Measurements from ENCODE around the gene GABRA5. TPM values are rescaled to one million over a fixed set of nuclear protein-coding genes. Genes with fewer than 3 reads are reported as not detected.

Gene GABRA5
- total RNA-seq, 1 donor from 2014 or later: 0.12 TPM

DNA sequence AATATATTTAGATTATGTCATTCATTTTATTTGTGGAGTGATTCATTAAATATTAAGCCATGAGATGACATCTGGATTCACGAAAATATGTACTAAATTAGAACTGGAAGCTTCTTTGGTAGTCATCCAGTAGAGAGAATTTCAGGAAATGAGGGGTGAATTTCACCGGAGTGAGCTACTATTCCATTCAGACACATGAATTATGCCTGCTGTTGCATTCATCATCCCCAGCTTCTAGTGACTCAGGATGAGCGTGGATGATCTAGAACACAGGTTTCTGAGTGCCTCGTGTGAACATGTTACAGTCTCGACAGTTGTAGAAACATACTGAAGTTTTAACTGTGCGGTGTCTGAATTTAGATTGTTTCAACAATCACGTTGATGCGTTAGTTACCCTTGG, 61.2 kb downstream of the GABRA5 start:
- DNase-seq (ENCODE audit: low spot score): no peak

GRCh38 chr15:26929588-26929987, 62.7 kb downstream of the GABRA5 start:
- no peak for DNase-seq (ENCODE audit: low spot score)

GRCh38 chr15:26934848-26935247, 68.0 kb downstream of the GABRA5 start:
- DNase-seq (ENCODE audit: low spot score): no peak

- DNase-seq (ENCODE audit: low spot score): no peak
These were observed 68.5 kb downstream of the GABRA5 start for GRCh38 chr15:26935322-26935721.

- no peak for DNase-seq (ENCODE audit: low spot score)
These were observed 69.6 kb downstream of the GABRA5 start for GRCh38 chr15:26936502-26936901.

- DNase-seq (ENCODE audit: low spot score): no peak
These were observed 70.3 kb downstream of the GABRA5 start for GRCh38 chr15:26937134-26937533.

DNA sequence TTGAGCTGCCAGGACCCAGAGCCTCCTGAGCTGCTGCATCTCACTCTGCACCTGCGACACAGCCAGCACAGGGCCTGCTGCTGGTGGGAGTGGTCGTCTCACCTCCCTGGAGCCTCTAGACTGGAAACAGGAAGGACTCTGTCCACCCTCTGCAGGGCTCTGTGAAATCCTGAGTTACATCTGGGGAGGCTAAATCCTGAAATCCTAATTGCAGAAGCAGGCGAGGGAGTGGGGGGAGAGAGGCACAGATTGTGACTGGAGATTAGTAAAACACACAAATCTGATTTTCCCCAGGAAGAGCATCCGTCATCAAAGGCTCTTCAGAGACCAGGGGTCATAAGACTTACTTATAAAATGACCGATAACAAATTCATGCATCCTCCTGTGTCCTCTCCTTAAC, 72.5 kb downstream of the GABRA5 start:
- DNase-seq (ENCODE audit: low spot score): no peak

DNA sequence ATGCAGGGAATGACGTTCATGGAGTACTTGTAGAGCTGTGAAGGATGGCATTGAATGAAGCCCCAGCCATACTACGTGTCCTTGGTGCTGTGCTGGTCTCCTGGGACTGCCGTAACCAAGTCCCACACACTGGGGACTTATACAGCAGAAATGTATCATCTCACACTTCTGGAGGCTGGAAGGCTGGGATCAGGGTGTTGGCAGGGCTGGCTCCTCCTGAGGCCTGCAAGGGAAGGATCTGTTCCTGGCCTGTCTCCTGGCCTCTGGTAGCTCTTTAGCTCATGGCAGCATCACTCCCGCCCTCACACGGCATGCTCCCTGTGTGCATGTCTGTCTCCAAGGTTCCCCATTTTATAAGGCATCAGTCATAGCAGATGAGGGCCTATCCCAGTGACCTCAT, 74.6 kb downstream of the GABRA5 start:
- no peak for DNase-seq (ENCODE audit: low spot score)

GRCh38 chr15:26943866-26944265, 77.0 kb downstream of the GABRA5 start:
- DNase-seq (ENCODE audit: low spot score): no peak

DNA sequence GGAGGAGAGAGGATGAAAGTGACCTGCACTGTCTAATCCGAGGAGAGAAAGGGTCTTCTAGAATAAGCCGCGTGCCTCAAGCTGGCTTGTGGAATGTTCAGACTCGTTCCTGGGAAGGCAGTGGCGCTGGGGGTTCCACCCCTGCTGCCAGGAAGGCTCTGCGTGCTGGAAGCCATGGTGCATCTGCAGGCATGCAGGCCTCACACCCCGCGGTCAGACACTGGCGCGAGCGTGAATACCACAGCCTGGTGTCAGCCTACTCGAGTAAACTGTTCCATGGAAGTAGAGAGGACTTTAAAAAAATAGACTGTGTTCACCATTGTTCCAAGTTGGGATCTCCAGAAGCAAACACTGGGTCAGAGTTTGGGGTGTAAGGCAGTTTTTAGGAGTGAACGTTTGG, 78.2 kb downstream of the GABRA5 start:
- DNase-seq (ENCODE audit: low spot score): no peak

DNA sequence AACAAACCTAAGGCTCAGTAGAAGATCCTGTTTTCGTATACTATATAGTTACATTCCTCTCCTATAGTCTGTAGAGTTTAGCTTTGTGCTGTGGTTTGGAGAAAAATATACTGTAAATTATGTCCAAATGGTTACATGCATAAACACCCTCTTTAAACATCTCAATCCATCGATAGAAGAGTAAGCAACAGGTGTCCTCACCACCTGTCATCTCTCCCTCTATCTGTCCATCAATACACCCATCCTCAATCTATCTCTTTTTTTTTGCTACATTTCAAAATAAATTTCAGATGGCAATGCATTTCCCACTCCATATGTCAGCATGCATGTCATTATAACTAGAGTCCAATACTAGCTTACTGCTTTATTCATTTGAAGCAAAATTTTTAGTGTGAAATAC, 83.1 kb downstream of the GABRA5 start:
- DNase-seq (ENCODE audit: low spot score): no peak

GRCh38 chr15:26954403-26954802, 87.5 kb downstream of the GABRA5 start:
- DNase-seq (ENCODE audit: low spot score): no peak

DNA sequence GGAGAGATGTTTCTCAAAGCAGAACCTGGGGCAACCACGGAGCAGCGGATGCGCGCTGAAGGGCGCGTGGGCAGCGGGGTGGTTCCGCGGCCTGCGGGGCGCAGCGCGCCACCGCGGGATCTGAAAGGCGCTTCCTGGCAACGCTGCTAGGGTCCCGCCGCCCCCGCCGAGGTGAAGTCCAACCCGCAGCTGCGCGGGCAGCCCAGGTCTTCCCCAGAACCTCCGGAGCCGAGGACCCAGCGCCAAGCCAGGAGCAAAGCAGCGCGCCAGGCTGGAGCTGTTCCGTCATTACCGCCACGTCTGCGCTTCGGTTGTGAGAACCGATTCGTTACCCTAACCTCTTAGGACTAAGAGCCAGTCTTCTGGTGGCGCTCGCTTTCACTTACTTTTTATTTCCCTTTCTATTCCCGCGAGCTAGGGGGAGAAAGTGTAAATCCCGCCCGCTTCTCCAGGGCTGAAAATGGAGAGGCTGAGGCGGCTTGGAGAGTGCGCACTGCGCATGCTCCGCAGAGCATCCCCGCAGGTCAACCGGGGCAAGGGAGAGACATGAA, 100.9 kb downstream of the GABRA5 start:
- DNase-seq (ENCODE audit: low spot score): no peak

GRCh38 chr15:26968806-26969205, 101.9 kb downstream of the GABRA5 start:
- no peak for DNase-seq (ENCODE audit: low spot score)

DNA sequence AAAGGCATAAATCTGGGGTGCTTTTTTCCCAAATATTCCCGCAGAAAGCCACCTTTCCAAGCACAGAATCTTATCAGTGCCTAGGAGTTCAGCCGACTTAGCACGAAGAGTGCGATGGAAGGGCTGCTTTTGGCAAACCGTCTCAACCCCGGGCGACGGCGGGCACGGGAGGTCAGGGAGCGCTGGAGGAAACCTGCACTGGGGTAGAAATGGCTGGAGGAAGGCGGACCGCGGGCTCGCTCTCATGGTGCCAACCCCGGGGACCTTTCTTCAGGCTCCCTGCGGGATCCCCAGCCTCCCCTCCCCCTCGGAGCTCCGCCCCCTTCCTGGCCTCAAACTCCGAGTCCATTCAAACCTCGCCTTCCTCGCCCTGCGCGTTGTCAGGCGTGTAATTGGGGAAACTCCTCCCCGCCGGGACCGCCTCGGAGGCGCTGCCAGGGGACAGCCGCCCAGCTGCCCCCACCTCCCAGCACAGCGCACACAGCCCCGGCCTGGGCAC, 103.9 kb downstream of the GABRA5 start, which contains the start of gene GABRG3:
TSS of gene GABRG3 (plus strand) at position 470 of the 499 bp plus-strand sequence.
- no peak for DNase-seq (ENCODE audit: low spot score)

GRCh38 chr15:26971271-26972018, 104.6 kb downstream of the GABRA5 start:
- no peak for DNase-seq (ENCODE audit: low spot score)

- DNase-seq (ENCODE audit: low spot score): no peak
These were observed 105.8 kb downstream of the GABRA5 start for GRCh38 chr15:26972636-26973035.

DNA sequence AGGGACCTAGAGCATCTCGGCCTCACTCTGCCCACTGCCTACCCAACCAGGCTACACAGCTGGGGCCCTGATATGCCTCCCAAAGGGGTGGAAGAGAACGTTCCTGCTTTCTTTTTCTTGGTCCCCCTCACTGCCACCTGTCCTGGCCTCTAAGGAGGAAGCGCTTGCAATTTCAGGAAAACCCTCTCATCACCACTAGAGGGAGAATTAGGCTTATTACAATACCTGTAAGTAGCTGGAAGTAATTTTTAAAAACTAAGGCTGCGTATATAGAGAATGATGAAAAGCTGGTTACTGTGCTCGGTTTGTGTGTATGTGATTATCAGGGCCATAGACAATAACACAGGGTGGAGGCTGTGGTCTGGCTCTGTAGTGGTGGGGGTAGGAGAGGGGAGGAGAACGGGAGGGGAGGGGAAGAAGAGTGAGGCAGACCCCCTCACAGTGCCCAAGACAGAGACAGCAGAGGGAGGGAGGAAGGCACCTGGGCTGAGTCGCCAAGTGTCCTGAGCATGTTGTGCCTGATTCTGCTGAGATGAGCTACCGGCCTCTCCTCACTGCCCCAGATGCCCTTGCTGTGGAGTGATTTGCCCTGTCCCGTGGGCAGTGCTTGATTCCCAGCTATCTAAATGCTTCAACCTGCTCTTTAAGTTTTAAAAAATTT, 107.4 kb downstream of the GABRA5 start:
- no peak for DNase-seq (ENCODE audit: low spot score)

DNA sequence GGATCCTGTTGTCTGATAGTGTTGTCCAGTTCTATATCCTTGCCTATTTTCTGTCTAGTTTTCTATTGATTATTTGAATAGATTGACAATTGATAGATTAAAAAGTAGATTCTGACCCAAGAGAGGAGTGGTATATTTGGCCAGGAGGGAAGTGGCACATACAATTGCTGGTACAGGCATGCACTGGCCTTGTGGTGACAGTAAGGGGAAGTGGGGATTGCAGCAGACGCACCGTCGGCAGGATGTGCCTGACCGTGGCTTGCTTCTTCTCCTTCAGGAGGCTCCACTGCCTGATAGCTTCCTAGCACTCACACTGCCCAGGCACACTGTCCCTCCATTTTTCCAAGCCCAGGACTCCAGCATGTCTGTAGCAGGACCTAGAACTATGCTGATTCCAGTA, 114.6 kb downstream of the GABRA5 start:
- DNase-seq (ENCODE audit: low spot score): no peak

DNA sequence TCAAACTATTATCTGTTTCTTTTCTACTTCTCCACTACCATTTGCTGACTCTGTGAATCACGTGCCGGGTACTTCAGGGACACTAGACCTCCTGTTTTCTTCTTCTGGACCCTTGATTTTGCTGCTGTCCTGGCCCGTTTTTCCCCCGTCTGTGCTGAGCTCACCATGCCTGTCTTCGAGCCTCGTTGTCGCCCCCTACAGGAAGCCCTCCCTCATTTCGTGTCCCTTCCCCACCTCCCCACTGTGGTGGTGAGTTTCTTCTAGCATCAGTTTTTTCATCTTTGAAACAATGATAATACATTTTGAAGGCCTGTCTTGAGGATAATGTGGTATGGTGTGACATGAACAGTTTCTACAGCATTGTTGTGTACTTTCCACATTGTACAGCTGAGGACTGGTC, 117.0 kb downstream of the GABRA5 start:
- DNase-seq (ENCODE audit: low spot score): no peak

DNA sequence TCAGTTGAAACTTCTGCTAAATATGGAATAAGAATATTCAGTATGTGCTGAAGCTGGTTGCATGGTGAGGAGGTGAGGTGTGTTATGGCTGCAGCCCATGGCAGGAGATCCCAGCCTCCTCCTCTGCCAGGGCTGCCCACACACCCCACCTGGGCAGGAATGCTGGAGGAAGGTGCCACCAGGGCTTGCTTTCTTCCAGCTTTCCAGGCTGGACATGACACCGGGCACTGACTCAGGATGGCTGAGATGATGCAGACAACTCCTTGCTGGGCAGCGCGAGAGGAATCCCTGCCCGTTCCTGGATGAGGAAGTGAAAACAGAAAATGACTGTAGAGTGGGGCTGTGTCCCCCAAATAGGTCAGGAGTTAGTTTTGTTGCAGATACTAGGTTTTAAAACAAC, 118.2 kb downstream of the GABRA5 start:
- DNase-seq (ENCODE audit: low spot score): no peak

- DNase-seq (ENCODE audit: low spot score): no peak
These were observed 129.4 kb downstream of the GABRA5 start for GRCh38 chr15:26996250-26996649.

Data from mucosa of gallbladder (tissue), 1 donor.